HG03571 (cell line): ENCODE data around the gene RERE.

ENCODE experiments used
- ATAC-seq: cut with Tn5 transposase; IDR thresholded peaks from one replicate; pipeline ENCODE4 v1.9.1; 2021; ENCODE audit not compliant: unreplicated experiment

The RERE gene

GRCh38 chr1:8721679-8722324, 95.6 kb downstream of the RERE start:
- no peak for ATAC-seq

- no peak for ATAC-seq
These were observed 97.1 kb downstream of the RERE start for GRCh38 chr1:8720347-8720746.

- ATAC-seq: no peak
These were observed 98.5 kb downstream of the RERE start for GRCh38 chr1:8718850-8719361.

- ATAC-seq: no peak
These were observed 100.3 kb downstream of the RERE start for GRCh38 chr1:8717148-8717547.

- no peak for ATAC-seq
These were observed 101.2 kb downstream of the RERE start for GRCh38 chr1:8716238-8716637.

GRCh38 chr1:8714173-8714572, 103.3 kb downstream of the RERE start:
- no peak for ATAC-seq

- ATAC-seq: no peak
These were observed 104.8 kb downstream of the RERE start for GRCh38 chr1:8712413-8713231.

- ATAC-seq: no peak
These were observed 105.5 kb downstream of the RERE start for GRCh38 chr1:8711873-8712412.

GRCh38 chr1:8711151-8711550, 106.3 kb downstream of the RERE start:
- ATAC-seq: no peak

- no peak for ATAC-seq
These were observed 109.2 kb downstream of the RERE start for GRCh38 chr1:8708259-8708658.

GRCh38 chr1:8706995-8707396, 110.4 kb downstream of the RERE start:
- no peak for ATAC-seq

GRCh38 chr1:8706291-8706690, 111.1 kb downstream of the RERE start:
- no peak for ATAC-seq

GRCh38 chr1:8704866-8705506, 112.5 kb downstream of the RERE start:
- no peak for ATAC-seq

GRCh38 chr1:8702850-8703810, 114.3 kb downstream of the RERE start:
- ATAC-seq: peak; percentile 67

- ATAC-seq: no peak
These were observed 115.0 kb downstream of the RERE start for GRCh38 chr1:8702472-8702849.

GRCh38 chr1:8701794-8702471, 115.5 kb downstream of the RERE start:
- ATAC-seq: no peak

GRCh38 chr1:8699679-8700078, 117.8 kb downstream of the RERE start:
- no peak for ATAC-seq

- no peak for ATAC-seq
These were observed 118.4 kb downstream of the RERE start for GRCh38 chr1:8698937-8699447.

- no peak for ATAC-seq
These were observed 119.3 kb downstream of the RERE start for GRCh38 chr1:8698012-8698630.
